ENCODE results near the gene ZNF417.

GRCh38 chr19:57886046-57886445, 30.3 kb downstream of the ZNF417 start:
- TF ChIP-seq, protein P1, sequence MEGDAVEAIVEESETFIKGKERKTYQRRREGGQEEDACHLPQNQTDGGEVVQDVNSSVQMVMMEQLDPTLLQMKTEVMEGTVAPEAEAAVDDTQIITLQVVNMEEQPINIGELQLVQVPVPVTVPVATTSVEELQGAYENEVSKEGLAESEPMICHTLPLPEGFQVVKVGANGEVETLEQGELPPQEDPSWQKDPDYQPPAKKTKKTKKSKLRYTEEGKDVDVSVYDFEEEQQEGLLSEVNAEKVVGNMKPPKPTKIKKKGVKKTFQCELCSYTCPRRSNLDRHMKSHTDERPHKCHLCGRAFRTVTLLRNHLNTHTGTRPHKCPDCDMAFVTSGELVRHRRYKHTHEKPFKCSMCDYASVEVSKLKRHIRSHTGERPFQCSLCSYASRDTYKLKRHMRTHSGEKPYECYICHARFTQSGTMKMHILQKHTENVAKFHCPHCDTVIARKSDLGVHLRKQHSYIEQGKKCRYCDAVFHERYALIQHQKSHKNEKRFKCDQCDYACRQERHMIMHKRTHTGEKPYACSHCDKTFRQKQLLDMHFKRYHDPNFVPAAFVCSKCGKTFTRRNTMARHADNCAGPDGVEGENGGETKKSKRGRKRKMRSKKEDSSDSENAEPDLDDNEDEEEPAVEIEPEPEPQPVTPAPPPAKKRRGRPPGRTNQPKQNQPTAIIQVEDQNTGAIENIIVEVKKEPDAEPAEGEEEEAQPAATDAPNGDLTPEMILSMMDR (IDR thresholded peaks at IDR 0.05; ENCODE audit: low read length): no peak
- no peak for TF ChIP-seq EZH2 (IDR thresholded peaks at IDR 0.05; ENCODE audit: borderline replicate concordance, low read length)
